Immature natural killer cell (primary cell): ENCODE measurements around the gene PATJ. TPM values are rescaled to one million over a fixed set of nuclear protein-coding genes. Genes with fewer than 3 reads are reported as not detected.
"Not testable (repeated sequence)": the region's sequence is repeated elsewhere in the genome, so short reads cannot be mapped to it uniquely, and the experiment has no call there.

Experiments
- DNase-seq, 3 donors: peaks; one replicate each; pipeline ENCODE4 v3.0.0; 2022; ENCODE audit warnings: mixed read lengths in 1 of 3
- H3K27ac Mint-ChIP-seq, 6 donors: one replicate each; pipeline ENCODE4 v1.8.0; 2020; ENCODE audit warnings: mixed read lengths in 6 of 6, mild to moderate bottlenecking in 5 of 6, inconsistent platforms in 4 of 6, moderate library complexity in 3 of 6
- H3K27me3 Mint-ChIP-seq, 3 donors: one replicate each; pipeline ENCODE4 v1.8.0; 2020 to 2021; ENCODE audit warnings: low read depth in 3 of 3, mild to moderate bottlenecking in 3 of 3, mixed read lengths in 3 of 3, moderate library complexity in 3 of 3, inconsistent platforms in 1 of 3
- H3K36me3 Mint-ChIP-seq, 3 donors: one replicate each; pipeline ENCODE4 v1.8.0; 2020; ENCODE audit warnings: mixed read lengths in 3 of 3, inconsistent platforms in 2 of 3, mild to moderate bottlenecking in 2 of 3
- H3K4me1 Mint-ChIP-seq, 2 donors: one replicate each; pipeline ENCODE4 v1.8.0; 2020; ENCODE audit warnings: inconsistent platforms in 2 of 2, mild to moderate bottlenecking in 2 of 2, mixed read lengths in 2 of 2, moderate library complexity in 1 of 2
- H3K4me3 Mint-ChIP-seq, 5 donors: one replicate each; pipeline ENCODE4 v1.8.0; 2020; ENCODE audit warnings: mild to moderate bottlenecking in 5 of 5, mixed read lengths in 5 of 5, inconsistent platforms in 3 of 5, moderate library complexity in 3 of 5
- H3K9me3 Mint-ChIP-seq, 6 donors: one replicate each; pipeline ENCODE4 v1.8.0; 2020; ENCODE audit warnings: mild to moderate bottlenecking in 6 of 6, mixed read lengths in 6 of 6, inconsistent platforms in 4 of 6, moderate library complexity in 3 of 6
- polyA plus RNA-seq, 3 donors: library from polyadenylated mRNA; unstranded; fragments of 300-500 nt; fragmentation: Illumina TruSeq; gene quantifications; one replicate each; pipeline ENCODE4 v1.2.3, GENCODE V29; 2021

PATJ gene
- polyA plus RNA-seq, 3 donors from 2014 or later: 2.9 to 7.2 (median 5.9) TPM

DNA sequence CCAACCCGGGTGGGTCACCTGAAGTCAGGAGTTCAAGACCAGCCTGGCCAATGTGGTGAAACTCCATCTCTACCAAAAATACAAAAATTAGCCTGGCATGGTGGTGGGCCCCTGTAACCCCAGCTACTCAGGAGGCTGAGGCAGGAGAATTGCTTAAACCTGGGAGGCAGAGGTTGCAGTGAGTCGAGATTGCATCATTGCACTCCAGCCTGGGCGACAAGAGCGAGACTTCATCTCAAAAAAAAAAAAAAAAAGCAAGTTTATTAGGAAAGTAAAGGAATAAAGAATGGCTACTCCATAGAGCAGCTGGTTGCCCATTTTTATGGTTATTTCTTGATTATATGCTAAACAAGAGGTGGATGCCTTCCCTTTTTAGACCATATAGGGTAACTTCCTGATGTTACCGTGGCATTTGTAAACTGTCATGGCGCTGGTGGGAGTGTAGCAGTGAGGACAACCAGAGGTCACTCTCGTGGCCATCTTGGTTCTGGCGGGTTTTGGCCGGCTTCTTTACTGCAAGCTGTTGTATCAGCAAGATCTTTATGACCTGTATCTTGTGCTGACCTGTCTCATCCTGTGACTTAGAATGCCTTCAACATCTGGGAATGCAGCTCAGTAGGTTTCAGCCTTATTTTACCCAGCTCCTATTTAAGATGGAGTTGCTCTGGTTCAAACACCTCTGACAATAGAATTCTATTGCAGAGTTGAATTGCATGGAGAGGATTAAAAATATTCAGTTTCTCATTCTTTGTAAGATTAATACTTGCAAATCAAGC lies 224.4 kb downstream of the PATJ start:
- not testable (repeated sequence) for H3K36me3 Mint-ChIP-seq, DNase-seq, H3K4me1 Mint-ChIP-seq, H3K27ac Mint-ChIP-seq, H3K4me3 Mint-ChIP-seq, H3K9me3 Mint-ChIP-seq, H3K27me3 Mint-ChIP-seq

DNA sequence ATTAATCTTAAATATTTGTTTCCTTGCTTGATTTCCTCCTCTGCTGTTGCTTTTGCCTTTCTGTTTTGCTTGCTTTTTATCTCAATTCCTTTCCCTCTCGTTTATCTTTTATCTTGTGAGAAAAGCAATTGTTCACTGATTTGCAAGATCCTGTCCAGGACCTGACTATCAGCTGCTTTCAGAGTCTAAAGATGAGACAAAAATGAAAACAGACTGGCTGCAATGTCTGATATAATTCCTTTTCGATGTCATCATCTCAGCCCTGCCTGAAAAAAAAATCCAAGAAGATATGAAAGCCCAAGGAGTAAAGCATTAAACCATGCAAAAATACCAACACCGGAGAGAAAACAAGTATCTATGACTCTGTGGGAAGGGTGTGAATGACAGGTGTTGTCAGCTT lies 225.5 kb downstream of the PATJ start:
- Mint-ChIP-seq H3K4me3 (no peak overlapping the region), H3K36me3 (peaks cover 0 to 5% (median 0%) of the 10 kb centered on the region in 3 donors), H3K9me3 (peaks cover 0 to 3% (median 0%) of the 10 kb centered on the region in 6 donors), H3K4me1 (peaks cover 0 to 6% of the 10 kb centered on the region in 2 donors), H3K27me3 (peaks cover 0 to 5% (median 0%) of the 10 kb centered on the region in 3 donors), H3K27ac (no peak overlapping the region)
- DNase-seq: no peak

DNA sequence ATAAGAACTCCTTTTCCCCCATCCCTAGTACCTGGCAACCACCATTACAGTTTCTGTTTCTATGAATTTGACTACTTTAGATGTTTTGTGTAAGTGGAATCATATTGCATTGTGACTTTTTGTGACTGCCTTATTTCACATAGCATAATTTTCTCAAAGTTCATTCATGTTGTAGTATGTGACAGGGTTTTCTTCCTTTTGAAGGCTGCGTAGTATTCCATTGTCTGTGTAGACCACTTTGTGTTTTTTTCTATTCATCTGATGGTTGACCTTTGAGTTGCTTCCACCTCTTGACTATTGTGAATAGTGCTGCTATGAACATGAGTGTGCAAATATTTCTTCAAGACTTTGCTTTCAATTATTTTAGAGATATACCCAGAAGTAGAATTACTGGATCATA lies 226.6 kb downstream of the PATJ start:
- no peak overlapping the region for H3K4me3 Mint-ChIP-seq
- no peak overlapping the region for H3K27ac Mint-ChIP-seq
- no peak for DNase-seq
- H3K9me3 Mint-ChIP-seq: peaks cover 0 to 3% (median 0%) of the 10 kb centered on the region in 6 donors
- H3K4me1 Mint-ChIP-seq: peaks cover 0 to 6% of the 10 kb centered on the region in 2 donors
- peaks cover 0 to 5% (median 0%) of the 10 kb centered on the region in 3 donors for H3K27me3 Mint-ChIP-seq
- H3K36me3 Mint-ChIP-seq: peaks cover 0 to 5% (median 0%) of the 10 kb centered on the region in 3 donors

DNA sequence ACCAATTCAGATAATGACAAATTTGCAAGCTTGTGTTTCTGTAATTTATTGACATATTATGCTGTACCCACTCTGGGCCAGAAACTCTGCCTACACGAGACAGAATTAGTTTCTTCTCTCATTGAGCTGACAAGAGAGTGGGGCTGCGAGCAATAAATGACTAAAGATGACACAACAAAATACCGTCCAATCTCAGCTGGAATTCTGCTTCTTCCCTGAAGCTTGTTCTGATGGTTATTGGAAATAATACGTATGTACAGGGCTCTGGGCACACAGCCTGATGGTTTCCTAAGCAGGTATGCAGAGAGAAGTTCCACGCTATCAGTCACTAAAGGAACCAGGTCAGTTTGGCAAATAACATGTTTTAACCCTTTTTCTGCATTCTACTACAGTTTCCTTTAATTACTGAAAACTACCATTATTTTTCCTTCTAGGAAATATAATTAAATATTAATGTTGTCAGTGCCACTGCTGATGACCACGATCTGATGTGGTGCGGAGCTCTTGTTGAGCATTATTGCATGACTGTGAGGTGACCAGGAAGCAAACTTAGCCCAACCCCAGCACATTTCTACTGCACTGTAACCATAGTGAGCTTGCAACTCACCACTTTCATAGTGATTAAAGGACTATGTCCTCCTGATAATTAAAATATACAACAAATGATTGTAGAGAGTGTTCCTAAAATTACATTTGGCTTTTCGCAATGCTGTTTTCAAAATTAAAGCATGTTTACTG lies 231.0 kb downstream of the PATJ start:
- Mint-ChIP-seq H3K27ac (no peak overlapping the region), H3K27me3 (peaks cover 0 to 3% (median 2%) of the 10 kb centered on the region in 3 donors), H3K9me3 (no peaks in the 10 kb centered on the region), H3K36me3 (peaks cover 0 to 5% (median 0%) of the 10 kb centered on the region in 3 donors), H3K4me3 (no peak overlapping the region), H3K4me1 (no peaks in the 10 kb centered on the region)
- no peak for DNase-seq

DNA sequence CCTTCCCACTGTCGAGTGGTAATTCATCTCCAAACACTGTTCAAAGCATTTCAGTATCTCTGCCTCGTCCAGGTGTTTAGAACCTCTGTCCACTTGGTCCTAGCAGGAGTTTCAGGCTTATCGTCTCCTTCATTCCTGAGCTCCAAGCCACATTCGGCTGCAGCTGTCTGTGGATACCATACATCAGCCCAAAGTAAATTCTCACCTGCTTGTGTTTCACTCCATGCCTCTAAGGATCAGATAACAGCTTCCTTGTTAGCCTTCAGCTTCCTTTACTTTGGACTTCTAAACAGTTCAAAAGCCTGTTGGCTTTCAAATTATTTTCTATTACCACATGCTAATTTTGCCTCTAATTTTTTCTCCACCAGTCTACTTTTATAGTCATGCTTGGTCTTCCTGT lies 233.4 kb downstream of the PATJ start:
- Mint-ChIP-seq H3K36me3 (no peaks in the 10 kb centered on the region), H3K27ac (no peak overlapping the region), H3K27me3 (peaks cover 0 to 3% (median 0%) of the 10 kb centered on the region in 3 donors), H3K9me3 (no peaks in the 10 kb centered on the region), H3K4me1 (no peaks in the 10 kb centered on the region), H3K4me3 (no peak overlapping the region)
- no peak for DNase-seq

DNA sequence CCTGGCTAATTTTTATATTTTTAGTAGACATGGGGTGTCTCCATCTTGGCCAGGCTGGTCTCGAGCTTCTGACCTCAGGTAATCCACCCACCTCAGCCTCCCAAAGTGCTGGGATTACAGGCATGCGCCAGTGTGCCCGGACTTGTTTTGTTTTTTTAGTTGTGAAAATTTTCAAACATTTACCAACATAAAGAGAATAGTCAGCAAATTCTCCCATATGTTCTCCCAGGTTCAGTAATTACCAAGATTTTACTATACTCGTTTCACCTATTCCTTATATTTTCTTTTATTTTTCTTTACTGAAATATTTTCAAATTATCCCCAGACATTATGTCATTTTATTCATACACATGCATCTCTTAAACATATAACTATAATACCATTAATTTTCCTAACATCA lies 234.3 kb downstream of the PATJ start:
- Mint-ChIP-seq H3K36me3 (no peaks in the 10 kb centered on the region), H3K4me1 (no peaks in the 10 kb centered on the region), H3K4me3 (no peak overlapping the region), H3K27me3 (peaks cover 0 to 3% (median 0%) of the 10 kb centered on the region in 3 donors), H3K27ac (no peak overlapping the region), H3K9me3 (no peaks in the 10 kb centered on the region)
- DNase-seq: no peak

DNA sequence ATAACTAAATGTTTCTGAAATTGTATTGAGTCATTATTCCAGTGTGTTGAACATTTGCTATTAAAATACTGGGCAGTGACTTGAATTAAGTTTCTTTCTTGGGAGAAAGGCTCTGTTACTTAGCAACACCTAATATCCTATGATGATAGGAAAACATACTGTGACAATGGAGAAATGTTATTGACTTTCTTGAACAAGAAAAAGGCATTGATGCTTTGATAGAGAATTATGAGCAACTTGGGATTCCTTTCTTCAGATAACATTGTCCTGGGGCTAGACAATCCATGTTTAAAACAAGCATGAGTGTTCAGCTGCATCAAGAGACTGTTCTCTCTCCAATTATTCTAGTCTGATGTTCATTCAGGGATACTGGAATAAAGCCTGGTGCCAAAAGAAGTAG lies 236.5 kb downstream of the PATJ start:
- H3K27ac Mint-ChIP-seq: no peak overlapping the region
- H3K36me3 Mint-ChIP-seq: no peaks in the 10 kb centered on the region
- H3K4me1 Mint-ChIP-seq: peaks cover 1 to 6% of the 10 kb centered on the region in 2 donors

DNA sequence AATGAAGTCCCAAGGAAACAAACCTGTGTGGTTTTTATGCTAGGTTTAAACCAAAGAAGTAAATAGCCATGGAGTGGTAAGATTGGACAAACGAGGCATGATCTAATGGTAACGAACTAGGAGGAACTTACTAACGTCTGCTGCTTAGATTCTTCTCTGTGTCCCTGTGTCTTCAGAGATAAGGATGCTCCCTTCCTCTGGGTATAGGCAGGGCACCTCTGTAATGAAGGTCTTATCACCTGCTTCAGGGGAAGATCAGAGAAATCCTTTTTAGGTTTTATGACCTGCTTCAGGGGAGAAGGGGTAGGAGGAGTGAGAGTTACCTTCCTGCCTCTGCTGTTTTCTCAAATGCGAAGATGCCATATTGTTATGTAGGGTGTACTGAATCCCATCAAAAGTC lies 237.4 kb downstream of the PATJ start:
- H3K27ac Mint-ChIP-seq: no peak overlapping the region
- H3K27me3 Mint-ChIP-seq: peaks cover 0 to 3% (median 0%) of the 10 kb centered on the region in 3 donors
- H3K4me3 Mint-ChIP-seq: no peak overlapping the region
- H3K4me1 Mint-ChIP-seq: peaks cover 1 to 6% of the 10 kb centered on the region in 2 donors
- no peaks in the 10 kb centered on the region for H3K36me3 Mint-ChIP-seq
- no peaks in the 10 kb centered on the region for H3K9me3 Mint-ChIP-seq
- DNase-seq: no peak

More for the DNA sequence above, 236.5 kb downstream of the PATJ start:
- no peak for DNase-seq
- peaks cover 0 to 3% (median 0%) of the 10 kb centered on the region in 3 donors for H3K27me3 Mint-ChIP-seq
- H3K9me3 Mint-ChIP-seq: no peaks in the 10 kb centered on the region
- no peak overlapping the region for H3K4me3 Mint-ChIP-seq

DNA sequence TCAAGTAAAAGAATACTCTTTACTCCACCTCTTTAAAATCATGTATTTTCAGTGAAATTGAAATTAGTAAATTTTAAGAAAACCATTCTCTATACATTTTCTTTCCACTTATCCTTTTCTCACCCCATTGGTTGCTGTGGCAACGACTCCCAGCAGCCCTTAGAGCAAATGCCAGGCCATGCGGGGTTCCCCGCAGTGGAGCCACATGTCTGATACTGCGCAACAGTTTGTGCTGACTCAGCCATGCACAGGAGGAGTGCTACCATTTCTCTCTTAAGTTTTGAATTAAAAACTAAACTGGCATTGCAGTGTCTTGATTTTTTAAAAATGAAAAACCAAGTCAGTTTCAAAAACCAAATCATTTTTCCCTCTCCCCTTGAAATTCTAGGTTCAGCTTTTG lies 238.3 kb downstream of the PATJ start:
- Mint-ChIP-seq H3K27ac (no peak overlapping the region), H3K4me1 (peaks cover 1 to 6% of the 10 kb centered on the region in 2 donors), H3K9me3 (no peaks in the 10 kb centered on the region), H3K4me3 (no peak overlapping the region), H3K36me3 (no peaks in the 10 kb centered on the region), H3K27me3 (peaks cover 0 to 3% (median 0%) of the 10 kb centered on the region in 3 donors)
- DNase-seq: no peak

DNA sequence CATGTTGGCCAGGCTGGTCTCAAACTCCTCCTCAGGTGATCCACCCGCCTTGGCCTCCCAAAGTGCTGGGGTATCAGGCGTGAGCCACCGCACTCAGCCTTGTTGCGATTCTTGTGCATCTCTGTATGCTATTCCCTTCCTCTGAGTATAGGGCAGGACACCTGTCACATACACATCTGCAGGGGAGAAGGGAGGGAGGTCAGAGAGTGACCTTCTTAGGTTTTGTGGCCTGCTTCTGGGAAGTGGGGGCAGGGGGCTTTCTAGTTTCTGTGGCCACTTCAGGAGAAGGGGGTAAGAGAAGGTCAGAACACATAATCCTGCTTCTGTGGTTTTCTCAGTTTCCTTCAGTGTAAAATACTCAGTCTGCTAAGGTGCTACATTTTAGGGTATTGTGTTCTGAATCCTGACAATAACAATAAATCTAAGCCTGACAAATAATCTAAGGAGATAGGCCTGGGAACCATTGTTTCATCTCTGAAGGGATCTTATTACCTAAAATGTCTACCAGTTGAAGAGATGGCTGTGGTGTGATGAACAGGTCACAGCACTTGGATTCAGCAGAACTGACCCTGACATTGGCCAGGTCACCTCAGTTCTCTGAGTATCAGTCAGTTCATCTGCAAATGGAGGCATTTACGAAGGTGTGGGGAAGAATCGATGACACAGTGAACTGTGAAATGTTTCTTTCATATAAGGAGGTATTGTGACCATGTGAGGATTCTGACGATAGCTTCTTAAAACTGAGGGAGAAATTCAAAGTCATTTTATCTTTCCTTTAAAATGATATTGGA lies 239.8 kb downstream of the PATJ start:
- no peaks in the 10 kb centered on the region for H3K27me3 Mint-ChIP-seq
- no peak overlapping the region for H3K4me3 Mint-ChIP-seq
- peaks cover 1 to 6% of the 10 kb centered on the region in 2 donors for H3K4me1 Mint-ChIP-seq
- no peak for DNase-seq
- H3K27ac Mint-ChIP-seq: no peak overlapping the region
- no peaks in the 10 kb centered on the region for H3K36me3 Mint-ChIP-seq
- H3K9me3 Mint-ChIP-seq: no peaks in the 10 kb centered on the region

DNA sequence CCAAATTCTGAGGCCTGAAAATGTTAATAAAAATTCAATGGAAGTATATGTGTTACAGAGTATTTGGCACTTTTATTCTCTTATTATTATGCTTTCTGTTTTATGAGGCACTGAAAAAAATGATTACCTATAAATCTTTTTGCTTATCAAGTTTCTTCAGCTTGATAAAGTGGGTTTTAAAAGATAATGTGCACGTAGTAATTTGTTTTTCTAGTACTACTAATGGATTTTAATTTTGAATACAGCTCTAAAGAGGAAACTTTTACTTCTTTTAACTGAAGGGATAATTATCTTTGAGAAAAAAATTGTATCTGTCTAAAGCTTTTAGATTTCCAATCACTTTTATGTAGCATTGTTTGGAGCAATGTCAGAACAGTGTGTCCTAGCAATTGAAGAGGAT lies 241.0 kb downstream of the PATJ start:
- no peak overlapping the region for H3K27ac Mint-ChIP-seq

DNA sequence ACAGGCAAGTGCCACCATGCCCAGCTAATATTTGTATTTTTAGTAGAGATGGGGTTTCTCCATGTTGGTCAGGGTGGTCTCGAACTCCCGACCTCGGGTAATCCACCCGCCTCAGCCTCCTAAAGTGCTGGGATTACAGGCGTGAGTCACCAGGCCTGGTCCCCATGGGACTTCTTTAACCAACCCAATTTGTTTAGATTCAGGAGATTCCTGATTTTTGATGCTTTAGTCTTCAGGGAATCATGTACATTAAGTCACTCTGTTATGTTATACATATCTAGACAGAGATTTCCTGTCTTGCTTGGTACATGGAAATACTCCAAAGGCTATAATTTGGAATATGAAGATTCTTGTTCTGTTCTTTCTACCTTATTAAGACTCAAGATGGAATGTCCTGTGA lies 250.0 kb downstream of the PATJ start:
- Mint-ChIP-seq H3K27me3 (peaks cover 0 to 3% (median 0%) of the 10 kb centered on the region in 3 donors), H3K27ac (no peak overlapping the region), H3K36me3 (peaks cover 7 to 16% (median 8%) of the 10 kb centered on the region in 3 donors), H3K4me1 (no peaks in the 10 kb centered on the region), H3K9me3 (peaks cover 0 to 3% (median 0%) of the 10 kb centered on the region in 6 donors), H3K4me3 (no peak overlapping the region)
- DNase-seq: no peak

More for the DNA sequence above, 241.0 kb downstream of the PATJ start:
- no peak for DNase-seq
- Mint-ChIP-seq H3K4me3 (no peak overlapping the region), H3K36me3 (no peaks in the 10 kb centered on the region), H3K27me3 (peaks cover 0 to 3% (median 0%) of the 10 kb centered on the region in 3 donors), H3K4me1 (peaks cover 1 to 6% of the 10 kb centered on the region in 2 donors), H3K9me3 (no peaks in the 10 kb centered on the region)

DNA sequence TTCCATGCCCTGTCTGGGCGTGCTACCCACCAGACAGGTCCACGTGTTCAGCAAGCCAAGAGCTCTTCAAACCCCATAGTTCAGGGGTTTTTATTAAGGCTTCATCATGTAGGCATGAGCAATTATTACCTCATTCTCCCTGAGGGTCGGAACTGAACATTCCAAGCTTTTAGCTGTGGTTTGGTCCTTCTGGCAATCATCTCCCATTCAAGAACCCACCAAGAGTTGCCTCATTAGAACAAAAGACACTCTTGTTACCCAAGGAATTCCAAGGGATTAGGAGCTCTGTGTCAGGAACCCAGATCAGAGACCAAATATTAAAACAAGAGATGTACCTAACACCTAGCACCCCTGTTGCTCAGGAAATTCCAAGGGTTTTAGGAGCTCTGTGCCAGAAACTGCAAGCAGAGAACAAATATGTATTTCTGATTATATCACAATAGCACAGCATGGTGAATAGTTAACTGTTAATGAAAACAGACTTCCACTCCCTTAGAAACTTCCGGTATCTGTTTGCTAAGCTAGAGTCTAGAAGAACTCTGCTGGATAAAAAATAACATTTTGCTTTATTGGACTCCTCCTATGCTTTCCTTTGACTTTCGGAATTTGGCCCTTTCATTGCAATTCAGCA lies 251.2 kb downstream of the PATJ start:
- H3K9me3 Mint-ChIP-seq: peaks cover 0 to 3% (median 0%) of the 10 kb centered on the region in 6 donors
- no peak for DNase-seq
- no peaks in the 10 kb centered on the region for H3K4me1 Mint-ChIP-seq
- peaks cover 7 to 16% (median 8%) of the 10 kb centered on the region in 3 donors for H3K36me3 Mint-ChIP-seq
- no peak overlapping the region for H3K4me3 Mint-ChIP-seq
- no peak overlapping the region for H3K27ac Mint-ChIP-seq
- no peaks in the 10 kb centered on the region for H3K27me3 Mint-ChIP-seq
